GM21619 (cell line): ENCODE measurements around the gene MICALL2.

Source experiments
- ATAC-seq: cut with Tn5 transposase; IDR thresholded peaks from one replicate; pipeline ENCODE4 v1.9.1; 2021; ENCODE audit not compliant: unreplicated experiment

MICALL2 gene

GRCh38 chr7:1493571-1493970, 34.3 kb upstream of the MICALL2 start:
- no peak for ATAC-seq

GRCh38 chr7:1493129-1493528, 33.9 kb upstream of the MICALL2 start:
- no peak for ATAC-seq

- ATAC-seq, result no peak
Observed at GRCh38 chr7:1492640-1493039, 33.4 kb upstream of the MICALL2 start.

GRCh38 chr7:1492221-1492620, 33.0 kb upstream of the MICALL2 start:
- ATAC-seq, result no peak

GRCh38 chr7:1490837-1491236, 31.6 kb upstream of the MICALL2 start:
- ATAC-seq, result no peak

- no peak for ATAC-seq
Observed at GRCh38 chr7:1489336-1489735, 30.1 kb upstream of the MICALL2 start.

- ATAC-seq, result no peak
Observed at GRCh38 chr7:1488016-1488415, 28.7 kb upstream of the MICALL2 start.

GRCh38 chr7:1487466-1487865, 28.2 kb upstream of the MICALL2 start:
- no peak for ATAC-seq

- ATAC-seq, result no peak
Observed at GRCh38 chr7:1486571-1486970, 27.3 kb upstream of the MICALL2 start.

- ATAC-seq, result no peak
Observed at GRCh38 chr7:1485156-1485555, 25.9 kb upstream of the MICALL2 start.

GRCh38 chr7:1484569-1484968, 25.3 kb upstream of the MICALL2 start:
- ATAC-seq, result no peak

GRCh38 chr7:1483536-1484505, 24.6 kb upstream of the MICALL2 start:
- no peak for ATAC-seq

- no peak for ATAC-seq
Observed at GRCh38 chr7:1483079-1483478, 23.8 kb upstream of the MICALL2 start.

- no peak for ATAC-seq
Observed at GRCh38 chr7:1481300-1481699, 22.0 kb upstream of the MICALL2 start.

GRCh38 chr7:1480670-1481069, 21.4 kb upstream of the MICALL2 start:
- no peak for ATAC-seq

GRCh38 chr7:1479287-1479686, 20.0 kb upstream of the MICALL2 start:
- no peak for ATAC-seq

- ATAC-seq, result no peak
Observed at GRCh38 chr7:1478480-1478879, 19.2 kb upstream of the MICALL2 start.

GRCh38 chr7:1476859-1477258, 17.6 kb upstream of the MICALL2 start:
- no peak for ATAC-seq

GRCh38 chr7:1475991-1476390, 16.7 kb upstream of the MICALL2 start:
- ATAC-seq, result no peak

- ATAC-seq, result no peak
Observed at GRCh38 chr7:1475393-1475792, 16.1 kb upstream of the MICALL2 start.

GRCh38 chr7:1474736-1475135, 15.5 kb upstream of the MICALL2 start:
- no peak for ATAC-seq

- ATAC-seq, result no peak
Observed at GRCh38 chr7:1473864-1474512, 14.7 kb upstream of the MICALL2 start.
